Measurements from ENCODE around the gene TRDMT1.

GRCh38 chr10:17229967-17230682 is 28.7 kb upstream of the TRDMT1 start:
- TF ChIP-seq CTCF (conservative IDR thresholded peaks at IDR 0.05 in 1 of 2, IDR thresholded peaks at IDR 0.05 in 1 of 2; ENCODE audit: low read depth in 1 of 2, low read length in 2 of 2) (no peak), EZH2 (IDR thresholded peaks at IDR 0.05; ENCODE audit: low read length, missing control alignments) (no peak)
